GM23338 (cell line): ENCODE data around the gene XAGE1B. TPM values are rescaled to one million over a fixed set of nuclear protein-coding genes. Genes with fewer than 3 reads are reported as not detected.
"Not testable (repeated sequence)": the region's sequence is repeated elsewhere in the genome, so short reads cannot be mapped to it uniquely, and the experiment has no call there.

Experiments
- ATAC-seq: fragments of 200-7000 bp; cut with Tn5 transposase; 3 replicates; pipeline ENCODE4 v1.9.1; 2020
- DNase-seq: peaks from one replicate; pipeline ENCODE4 v3.0.0-alpha.2; 2015; ENCODE audit warnings: low spot score
- H2AFZ ChIP-seq: fragments of 200-600 bp; sonication (generic); 2 replicates; pipeline ENCODE4 v1.8.0; 2016; ENCODE audit warnings: antibody characterized with exemption, mild to moderate bottlenecking, moderate library complexity
- H3F3A ChIP-seq: fragments of 200-600 bp; sonication (generic); replicated peaks from 2 replicates; pipeline ENCODE4 v1.8.0; 2017; ENCODE audit warnings: antibody characterized with exemption, mixed run types, low read depth
- H3K27ac ChIP-seq: fragments of 200-600 bp; sonication (generic); 2 replicates; pipeline ENCODE4 v1.6.1; 2016; ENCODE audit warnings: low read depth
- H3K27me3 ChIP-seq: fragments of 200-600 bp; sonication (generic); 2 replicates; pipeline ENCODE4 v1.8.0; 2016; ENCODE audit warnings: mild to moderate bottlenecking, mixed run types, moderate library complexity; ENCODE audit not compliant: insufficient read depth
- H3K36me3 ChIP-seq: fragments of 200-600 bp; sonication (generic); 2 replicates; pipeline ENCODE4 v1.8.0; 2016; ENCODE audit warnings: mild to moderate bottlenecking; ENCODE audit not compliant: insufficient read depth
- H3K4me1 ChIP-seq: fragments of 200-600 bp; sonication (generic); 2 replicates; pipeline ENCODE4 v1.8.0; 2016; ENCODE audit warnings: mild to moderate bottlenecking, moderate library complexity; ENCODE audit not compliant: insufficient read depth
- H3K4me2 ChIP-seq: fragments of 200-600 bp; sonication (generic); 2 replicates; pipeline ENCODE4 v1.7.1; 2017; ENCODE audit warnings: mixed run types
- H3K4me3 ChIP-seq: fragments of 200-600 bp; sonication (generic); 2 replicates; pipeline ENCODE4 v1.6.1; 2016; ENCODE audit warnings: mixed run types
- H3K79me2 ChIP-seq: fragments of 200-600 bp; sonication (generic); replicated peaks from 2 replicates; pipeline ENCODE4 v1.8.0; 2017; ENCODE audit warnings: mild to moderate bottlenecking; ENCODE audit not compliant: insufficient read depth
- H3K9me2 ChIP-seq: fragments of 200-600 bp; sonication (generic); 2 replicates; pipeline ENCODE4 v1.8.0; 2017; ENCODE audit not compliant: insufficient read depth
- H4K20me1 ChIP-seq: fragments of 200-600 bp; sonication (generic); replicated peaks from 2 replicates; pipeline ENCODE4 v1.8.0; 2017; ENCODE audit warnings: mild to moderate bottlenecking; ENCODE audit not compliant: insufficient read depth
- H3K27ac Mint-ChIP-seq: 2 replicates; pipeline ENCODE4 v1.8.0; 2020; ENCODE audit warnings: inconsistent platforms, mild to moderate bottlenecking, moderate library complexity, mixed read lengths
- H3K27me3 Mint-ChIP-seq: 3 replicates; pipeline ENCODE4 v1.8.0; 2022; ENCODE audit warnings: low read depth, mild to moderate bottlenecking, moderate library complexity, mixed read lengths, inconsistent platforms; ENCODE audit not compliant: insufficient read depth, poor library complexity
- H3K36me3 Mint-ChIP-seq: 3 replicates; pipeline ENCODE4 v1.8.0; 2021; ENCODE audit warnings: low read depth, mild to moderate bottlenecking, inconsistent platforms, moderate library complexity, mixed read lengths
- H3K4me1 Mint-ChIP-seq: 3 replicates; pipeline ENCODE4 v1.8.0; 2020; ENCODE audit warnings: mild to moderate bottlenecking, inconsistent platforms, mixed read lengths
- H3K4me3 Mint-ChIP-seq: 3 replicates; pipeline ENCODE4 v1.8.0; 2021; ENCODE audit warnings: moderate library complexity, mild to moderate bottlenecking, inconsistent platforms, mixed read lengths
- H3K9me3 Mint-ChIP-seq: 3 replicates; pipeline ENCODE4 v1.8.0; 2020; ENCODE audit warnings: moderate library complexity, mild to moderate bottlenecking, inconsistent platforms, mixed read lengths
- polyA plus RNA-seq: library from polyadenylated mRNA; unstranded; fragments of >200 nt; fragmentation: Nextera tagmentation; extraction: Ambion mirVana; gene quantifications from 2 replicates; pipeline ENCODE4 v1.2.1, GENCODE V29; 2016
- small RNA-seq: library from RNA; depleted of rRNA; stranded (forward); fragments of <200 nt; gene quantifications from one replicate; pipeline ENCODE3, GENCODE V24; 2014; ENCODE audit warnings: low replicate concordance
- total RNA-seq: library from RNA; depleted of rRNA; stranded (reverse); fragments of >200 nt; shearing (Covaris generic); gene quantifications from 2 replicates; pipeline ENCODE4 v1.2.3, GENCODE V29; 2014; rRNA removed

Gene XAGE1B
- total and polyA plus RNA-seq, 2 experiments from 2014 or later, result not detected

- H3K79me2 ChIP-seq, H3K27me3 ChIP-seq, DNase-seq, H3K4me3 Mint-ChIP-seq, H3K27ac ChIP-seq, H3K4me3 ChIP-seq, H3K27me3 Mint-ChIP-seq, H2AFZ ChIP-seq, H3K9me3 Mint-ChIP-seq, H3K4me2 ChIP-seq, H3K4me1 ChIP-seq, H3F3A ChIP-seq, H3K36me3 ChIP-seq, H3K9me2 ChIP-seq, H3K4me1 Mint-ChIP-seq, H3K36me3 Mint-ChIP-seq, H4K20me1 ChIP-seq, H3K27ac Mint-ChIP-seq, ATAC-seq: not testable (repeated sequence)
Measured at GRCh38 chrX:52471301-52471700, 45.6 kb downstream of the XAGE1B start.

Small RNAs within 50 kb of the gene (small RNA-seq; reads per million reads assigned to genes)
- gene BX510359.8 (not detected), gene RBM22P7 (not detected)

Other genes with a start within 250 kb of the XAGE1B start
- gene XAGE2, start 148.0 kb downstream of the XAGE1B start, total RNA-seq, result not detected in 2 replicates
- not detected in 2 replicates for gene XAGE2, start 148.0 kb downstream of the XAGE1B start, polyA plus RNA-seq
- gene XAGE1A, start 21.3 kb downstream of the XAGE1B start, total RNA-seq, result not detected in 2 replicates
- gene XAGE1A, start 21.3 kb downstream of the XAGE1B start, polyA plus RNA-seq, result not detected in 2 replicates
- not detected in 2 replicates for gene SSX7, start 137.8 kb upstream of the XAGE1B start, total RNA-seq
- not detected in 2 replicates for gene SSX7, start 137.8 kb upstream of the XAGE1B start, polyA plus RNA-seq
- gene SSX2, start 190.1 kb upstream of the XAGE1B start, total RNA-seq, result 0.39 and 0.83 TPM in 2 replicates
- 0.29 TPM in 1 of 2 replicates, not detected in the other for gene SSX2, start 190.1 kb upstream of the XAGE1B start, polyA plus RNA-seq
- 0.17 TPM in 1 of 2 replicates, not detected in the other for gene SSX2B, start 234.2 kb upstream of the XAGE1B start, total RNA-seq
- gene SSX2B, start 234.2 kb upstream of the XAGE1B start, polyA plus RNA-seq, result not detected in 2 replicates